PFSK-1 (cell line): Measurements from ENCODE around the gene PRSS50.

Experiments
- FOXP2 ChIP-seq: optimal IDR thresholded peaks from 2 replicates; pipeline ENCODE3; 2011; ENCODE audit warnings: borderline replicate concordance, control low read depth, inconsistent platforms; ENCODE audit not compliant: insufficient read depth; ENCODE audit errors: extremely low read length, extremely low read depth
- POLR2AphosphoS5 ChIP-seq: IDR thresholded peaks from 2 replicates; pipeline ENCODE4 v1.6.1; 2012; ENCODE audit warnings: low read depth, mild to moderate bottlenecking, control low read depth, low read length, moderate library complexity
- SIN3A ChIP-seq: IDR thresholded peaks from 2 replicates; pipeline ENCODE4 v1.6.1; 2012; ENCODE audit warnings: mild to moderate bottlenecking, low read length, moderate library complexity, borderline replicate concordance; ENCODE audit not compliant: insufficient read depth
- TAF1 ChIP-seq: IDR thresholded peaks from 2 replicates; pipeline ENCODE4 v1.6.1; 2012; ENCODE audit warnings: low read length, control low read depth, borderline replicate concordance; ENCODE audit not compliant: insufficient read depth
- TF ChIP-seq, protein P1 (sequence below), 2 experiments: IDR thresholded peaks; 2 replicates each; pipeline versions ENCODE4 v1.6.1 to v1.8.0; 2011 to 2012; ENCODE audit warnings: low read depth in 2 of 2, low read length in 2 of 2, control low read depth in 1 of 2, inconsistent platforms in 1 of 2, mild to moderate bottlenecking in 1 of 2, moderate library complexity in 1 of 2; ENCODE audit not compliant: insufficient read depth in 1 of 2

- no peak for TF ChIP-seq SIN3A
- no peak for TF ChIP-seq POLR2AphosphoS5
- TF ChIP-seq TAF1 = no peak
- TF ChIP-seq, protein P1, sequence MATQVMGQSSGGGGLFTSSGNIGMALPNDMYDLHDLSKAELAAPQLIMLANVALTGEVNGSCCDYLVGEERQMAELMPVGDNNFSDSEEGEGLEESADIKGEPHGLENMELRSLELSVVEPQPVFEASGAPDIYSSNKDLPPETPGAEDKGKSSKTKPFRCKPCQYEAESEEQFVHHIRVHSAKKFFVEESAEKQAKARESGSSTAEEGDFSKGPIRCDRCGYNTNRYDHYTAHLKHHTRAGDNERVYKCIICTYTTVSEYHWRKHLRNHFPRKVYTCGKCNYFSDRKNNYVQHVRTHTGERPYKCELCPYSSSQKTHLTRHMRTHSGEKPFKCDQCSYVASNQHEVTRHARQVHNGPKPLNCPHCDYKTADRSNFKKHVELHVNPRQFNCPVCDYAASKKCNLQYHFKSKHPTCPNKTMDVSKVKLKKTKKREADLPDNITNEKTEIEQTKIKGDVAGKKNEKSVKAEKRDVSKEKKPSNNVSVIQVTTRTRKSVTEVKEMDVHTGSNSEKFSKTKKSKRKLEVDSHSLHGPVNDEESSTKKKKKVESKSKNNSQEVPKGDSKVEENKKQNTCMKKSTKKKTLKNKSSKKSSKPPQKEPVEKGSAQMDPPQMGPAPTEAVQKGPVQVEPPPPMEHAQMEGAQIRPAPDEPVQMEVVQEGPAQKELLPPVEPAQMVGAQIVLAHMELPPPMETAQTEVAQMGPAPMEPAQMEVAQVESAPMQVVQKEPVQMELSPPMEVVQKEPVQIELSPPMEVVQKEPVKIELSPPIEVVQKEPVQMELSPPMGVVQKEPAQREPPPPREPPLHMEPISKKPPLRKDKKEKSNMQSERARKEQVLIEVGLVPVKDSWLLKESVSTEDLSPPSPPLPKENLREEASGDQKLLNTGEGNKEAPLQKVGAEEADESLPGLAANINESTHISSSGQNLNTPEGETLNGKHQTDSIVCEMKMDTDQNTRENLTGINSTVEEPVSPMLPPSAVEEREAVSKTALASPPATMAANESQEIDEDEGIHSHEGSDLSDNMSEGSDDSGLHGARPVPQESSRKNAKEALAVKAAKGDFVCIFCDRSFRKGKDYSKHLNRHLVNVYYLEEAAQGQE (IDR thresholded peaks at IDR 0.05; ENCODE audit: insufficient read depth in 1 of 2, low read depth in 2 of 2, low read length in 2 of 2) = no peak
- TF ChIP-seq FOXP2 = no peak
These were observed 24.4 kb downstream of the PRSS50 start, which contains the start of gene ALS2CL for GRCh38 chr3:46693038-46693891.
